Memory B cell (primary cell): Measurements from ENCODE around the gene SLC5A9.
A peak's percentile ranks its signal among the peaks of the same experiment; 100 is the strongest.

Source experiments
- ATAC-seq: fragments of 150-1000 bp; cut with Tn5 transposase; 2 replicates; pipeline ENCODE4 v1.10.0; 2021; ENCODE audit warnings: low read depth, mild to moderate bottlenecking, moderate library complexity
- DNase-seq, 2 donors: peaks; one replicate each; pipeline ENCODE4 v3.0.0; 2022; ENCODE audit warnings: low spot score in 2 of 2
- H3K27ac Mint-ChIP-seq: one replicate; pipeline ENCODE4 v1.8.0; 2022; ENCODE audit warnings: mild to moderate bottlenecking, moderate library complexity, mixed read lengths
- H3K27me3 Mint-ChIP-seq: one replicate; pipeline ENCODE4 v1.8.0; 2022; ENCODE audit warnings: mixed read lengths
- H3K36me3 Mint-ChIP-seq: one replicate; pipeline ENCODE4 v1.8.0; 2022; ENCODE audit warnings: mild to moderate bottlenecking, mixed read lengths
- H3K4me1 Mint-ChIP-seq: one replicate; pipeline ENCODE4 v1.8.0; 2022; ENCODE audit warnings: mixed read lengths
- H3K4me3 Mint-ChIP-seq: one replicate; pipeline ENCODE4 v1.8.0; 2022; ENCODE audit warnings: mild to moderate bottlenecking, moderate library complexity, mixed read lengths
- H3K9me3 Mint-ChIP-seq: one replicate; pipeline ENCODE4 v1.8.0; 2022; ENCODE audit warnings: mixed read lengths

SLC5A9 gene

GRCh38 chr1:48219803-48220202 lies 2.7 kb upstream of the SLC5A9 start:
- no peaks in the 10 kb centered on the region for H3K36me3 Mint-ChIP-seq
- no peak for DNase-seq
- no peak overlapping the region for H3K27ac Mint-ChIP-seq
- no peak for ATAC-seq
- no peaks in the 10 kb centered on the region for H3K4me1 Mint-ChIP-seq
- H3K27me3 Mint-ChIP-seq, result peaks cover 4% of the 10 kb centered on the region
- no peaks in the 10 kb centered on the region for H3K9me3 Mint-ChIP-seq
- no peak overlapping the region for H3K4me3 Mint-ChIP-seq

GRCh38 chr1:48221122-48221521 lies 1.4 kb upstream of the SLC5A9 start:
- no peak for ATAC-seq

GRCh38 chr1:48221657-48222056 lies 859 bp upstream of the SLC5A9 start:
- H3K4me1 Mint-ChIP-seq, result no peaks in the 10 kb centered on the region
- ATAC-seq (no peak), DNase-seq (no peak)

More at GRCh38 chr1:48221122-48221521, 1.4 kb upstream of the SLC5A9 start:
- H3K36me3 Mint-ChIP-seq, result no peaks in the 10 kb centered on the region
- H3K4me1 Mint-ChIP-seq, result no peaks in the 10 kb centered on the region
- H3K27me3 Mint-ChIP-seq, result peaks cover 6% of the 10 kb centered on the region
- DNase-seq, result no peak
- H3K9me3 Mint-ChIP-seq, result no peaks in the 10 kb centered on the region
- no peak overlapping the region for H3K4me3 Mint-ChIP-seq
- no peak overlapping the region for H3K27ac Mint-ChIP-seq

GRCh38 chr1:48223366-48224240 lies 1.1 kb downstream of the SLC5A9 start:
- ATAC-seq (no peak), DNase-seq (no peak)
- Mint-ChIP-seq H3K36me3 (no peaks in the 10 kb centered on the region), H3K27ac (no peak overlapping the region), H3K9me3 (no peaks in the 10 kb centered on the region), H3K27me3 (peaks cover 6% of the 10 kb centered on the region), H3K4me3 (no peak overlapping the region), H3K4me1 (peaks cover 3% of the 10 kb centered on the region)

More at GRCh38 chr1:48221657-48222056, 859 bp upstream of the SLC5A9 start:
- Mint-ChIP-seq H3K36me3 (no peaks in the 10 kb centered on the region), H3K27ac (no peak overlapping the region), H3K4me3 (no peak overlapping the region), H3K27me3 (peaks cover 6% of the 10 kb centered on the region), H3K9me3 (no peaks in the 10 kb centered on the region)

GRCh38 chr1:48224791-48225190 lies 2.3 kb downstream of the SLC5A9 start:
- no peaks in the 10 kb centered on the region for H3K36me3 Mint-ChIP-seq
- H3K4me3 Mint-ChIP-seq, result no peak overlapping the region
- peaks cover 5% of the 10 kb centered on the region for H3K4me1 Mint-ChIP-seq
- no peaks in the 10 kb centered on the region for H3K9me3 Mint-ChIP-seq
- peaks cover 6% of the 10 kb centered on the region for H3K27me3 Mint-ChIP-seq
- H3K27ac Mint-ChIP-seq, result no peak overlapping the region
- DNase-seq (no peak), ATAC-seq (no peak)

- H3K27me3 Mint-ChIP-seq, result peaks cover 7% of the 10 kb centered on the region
- no peaks in the 10 kb centered on the region for H3K9me3 Mint-ChIP-seq
- ATAC-seq (no peak), DNase-seq (no peak)
- no peaks in the 10 kb centered on the region for H3K36me3 Mint-ChIP-seq
- peaks cover 5% of the 10 kb centered on the region for H3K4me1 Mint-ChIP-seq
- H3K27ac Mint-ChIP-seq, result no peak overlapping the region
- H3K4me3 Mint-ChIP-seq, result no peak overlapping the region
Measured at GRCh38 chr1:48225579-48225978, 3.1 kb downstream of the SLC5A9 start.

- ATAC-seq (peak; percentile 83), DNase-seq (no peak)
- Mint-ChIP-seq H3K4me1 (peaks cover 5% of the 10 kb centered on the region), H3K36me3 (no peaks in the 10 kb centered on the region), H3K27me3 (peaks cover 6% of the 10 kb centered on the region), H3K4me3 (no peak overlapping the region), H3K9me3 (no peaks in the 10 kb centered on the region), H3K27ac (no peak overlapping the region)
Measured at GRCh38 chr1:48227165-48228013, 4.9 kb downstream of the SLC5A9 start.

- Mint-ChIP-seq H3K9me3 (no peaks in the 10 kb centered on the region), H3K27me3 (peaks cover 6% of the 10 kb centered on the region), H3K36me3 (no peaks in the 10 kb centered on the region), H3K27ac (no peak overlapping the region), H3K4me1 (peaks cover 5% of the 10 kb centered on the region), H3K4me3 (no peak overlapping the region)
- DNase-seq (no peak), ATAC-seq (no peak)
Measured at GRCh38 chr1:48228156-48228555, 5.6 kb downstream of the SLC5A9 start.

- Mint-ChIP-seq H3K9me3 (no peaks in the 10 kb centered on the region), H3K4me1 (peaks cover 5% of the 10 kb centered on the region), H3K27me3 (peaks cover 6% of the 10 kb centered on the region), H3K4me3 (no peak overlapping the region), H3K27ac (no peak overlapping the region), H3K36me3 (no peaks in the 10 kb centered on the region)
- DNase-seq, result no peak
- ATAC-seq, result peak; percentile 29
Measured at GRCh38 chr1:48229317-48229716, 6.8 kb downstream of the SLC5A9 start.

GRCh38 chr1:48230236-48230635 lies 7.7 kb downstream of the SLC5A9 start:
- Mint-ChIP-seq H3K36me3 (no peaks in the 10 kb centered on the region), H3K27ac (no peak overlapping the region), H3K4me1 (peaks cover 5% of the 10 kb centered on the region), H3K9me3 (no peaks in the 10 kb centered on the region), H3K4me3 (no peak overlapping the region), H3K27me3 (peaks cover 6% of the 10 kb centered on the region)
- DNase-seq, result no peak
- ATAC-seq, result no peak

- H3K27me3 Mint-ChIP-seq, result peaks cover 3% of the 10 kb centered on the region
- no peak overlapping the region for H3K4me3 Mint-ChIP-seq
- no peaks in the 10 kb centered on the region for H3K9me3 Mint-ChIP-seq
- no peak overlapping the region for H3K27ac Mint-ChIP-seq
- no peak for DNase-seq
- H3K36me3 Mint-ChIP-seq, result no peaks in the 10 kb centered on the region
- peaks cover 5% of the 10 kb centered on the region for H3K4me1 Mint-ChIP-seq
- no peak for ATAC-seq
Measured at GRCh38 chr1:48232722-48233121, 10.2 kb downstream of the SLC5A9 start.

- H3K4me3 Mint-ChIP-seq, result no peak overlapping the region
- peaks cover 3% of the 10 kb centered on the region for H3K27me3 Mint-ChIP-seq
- H3K36me3 Mint-ChIP-seq, result no peaks in the 10 kb centered on the region
- no peak overlapping the region for H3K27ac Mint-ChIP-seq
- ATAC-seq, result no peak
- DNase-seq, result no peak
- no peaks in the 10 kb centered on the region for H3K9me3 Mint-ChIP-seq
- H3K4me1 Mint-ChIP-seq, result peaks cover 3% of the 10 kb centered on the region
Measured at GRCh38 chr1:48233666-48234485, 11.4 kb downstream of the SLC5A9 start.

- ATAC-seq, result no peak
- Mint-ChIP-seq H3K4me3 (no peak overlapping the region), H3K36me3 (no peaks in the 10 kb centered on the region), H3K27ac (no peak overlapping the region), H3K27me3 (peaks cover under 1% of the 10 kb centered on the region), H3K4me1 (no peaks in the 10 kb centered on the region), H3K9me3 (no peaks in the 10 kb centered on the region)
- DNase-seq, result no peak
Measured at GRCh38 chr1:48235652-48236051, 13.1 kb downstream of the SLC5A9 start.
